HFFc6 (cell line): ENCODE measurements around the gene CNTNAP3B. TPM values are rescaled to one million over a fixed set of nuclear protein-coding genes. Genes with fewer than 3 reads are reported as not detected.
"Not testable (repeated sequence)": the region's sequence is repeated elsewhere in the genome, so short reads cannot be mapped to it uniquely, and the experiment has no call there.

Experiments
- DNase-seq: peaks from one replicate; pipeline ENCODE4 v3.0.0-alpha.2; 2018
- H3K27ac Mint-ChIP-seq: 2 replicates; pipeline ENCODE4 v1.8.0; 2020; ENCODE audit warnings: mild to moderate bottlenecking, mixed read lengths
- H3K27me3 Mint-ChIP-seq: 2 replicates; pipeline ENCODE4 v1.8.0; 2021; ENCODE audit warnings: mild to moderate bottlenecking, moderate library complexity, mixed read lengths; ENCODE audit not compliant: insufficient read depth
- H3K36me3 Mint-ChIP-seq: 2 replicates; pipeline ENCODE4 v1.8.0; 2021; ENCODE audit warnings: low read depth, mixed read lengths
- H3K4me1 Mint-ChIP-seq: 2 replicates; pipeline ENCODE4 v1.8.0; 2020; ENCODE audit warnings: low read depth, mixed read lengths
- H3K4me3 Mint-ChIP-seq: 2 replicates; pipeline ENCODE4 v1.8.0; 2020; ENCODE audit warnings: mild to moderate bottlenecking, moderate library complexity, mixed read lengths
- H3K9me3 Mint-ChIP-seq: 2 replicates; pipeline ENCODE4 v1.8.0; 2020; ENCODE audit warnings: mild to moderate bottlenecking, mixed read lengths
- long read RNA-seq: library from polyadenylated mRNA; unstranded; transcript quantifications from one replicate; pipeline ENCODE4 v2.0.0, GENCODE V29; 2019
- total RNA-seq, 6 experiments: library from RNA; stranded (reverse); fragmentation: NEBNext Ultra II Directional; extraction: Animal tissue kit (Norgen Biotek cat#: 25700); gene quantifications; 2 replicates in 1 of 6; 3 replicates in 5 of 6; pipeline ENCODE4 v1.2.3, GENCODE V29; 2021

CNTNAP3B gene
- not detected for total RNA-seq
- long read RNA-seq: 0 reads

- not testable (repeated sequence) for DNase-seq, H3K4me1 Mint-ChIP-seq, H3K4me3 Mint-ChIP-seq, H3K27me3 Mint-ChIP-seq, H3K9me3 Mint-ChIP-seq, H3K27ac Mint-ChIP-seq, H3K36me3 Mint-ChIP-seq
These were observed at the start of gene CNTNAP3B for GRCh38 chr9:42129073-42129729. TSS of gene CNTNAP3B (minus strand) at chr9:42129426. CDS start at chr9:42129094, 332 bp downstream.

DNA sequence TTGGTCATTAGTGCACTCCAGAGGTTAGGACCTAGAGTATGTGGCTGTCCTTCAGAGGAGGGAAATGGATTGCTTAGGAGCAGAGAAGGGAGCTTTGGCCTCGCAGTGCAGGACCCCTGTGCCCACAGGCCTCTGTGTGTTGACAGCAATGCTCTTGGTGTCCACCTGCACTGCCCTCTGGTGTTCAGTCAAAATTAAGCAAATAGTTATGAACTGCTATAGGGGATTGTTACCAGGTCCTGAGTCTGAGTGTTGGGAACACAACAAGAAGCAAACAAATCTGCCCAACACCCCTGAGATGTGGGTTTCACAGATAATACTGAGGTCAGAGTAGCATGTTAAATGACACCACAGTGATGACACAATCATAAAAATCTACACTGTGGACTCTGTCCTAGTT, 31.1 kb upstream of the CNTNAP3B start:
- not testable (repeated sequence) for H3K27me3 Mint-ChIP-seq, H3K36me3 Mint-ChIP-seq, H3K9me3 Mint-ChIP-seq, H3K4me1 Mint-ChIP-seq, DNase-seq, H3K27ac Mint-ChIP-seq, H3K4me3 Mint-ChIP-seq

DNA sequence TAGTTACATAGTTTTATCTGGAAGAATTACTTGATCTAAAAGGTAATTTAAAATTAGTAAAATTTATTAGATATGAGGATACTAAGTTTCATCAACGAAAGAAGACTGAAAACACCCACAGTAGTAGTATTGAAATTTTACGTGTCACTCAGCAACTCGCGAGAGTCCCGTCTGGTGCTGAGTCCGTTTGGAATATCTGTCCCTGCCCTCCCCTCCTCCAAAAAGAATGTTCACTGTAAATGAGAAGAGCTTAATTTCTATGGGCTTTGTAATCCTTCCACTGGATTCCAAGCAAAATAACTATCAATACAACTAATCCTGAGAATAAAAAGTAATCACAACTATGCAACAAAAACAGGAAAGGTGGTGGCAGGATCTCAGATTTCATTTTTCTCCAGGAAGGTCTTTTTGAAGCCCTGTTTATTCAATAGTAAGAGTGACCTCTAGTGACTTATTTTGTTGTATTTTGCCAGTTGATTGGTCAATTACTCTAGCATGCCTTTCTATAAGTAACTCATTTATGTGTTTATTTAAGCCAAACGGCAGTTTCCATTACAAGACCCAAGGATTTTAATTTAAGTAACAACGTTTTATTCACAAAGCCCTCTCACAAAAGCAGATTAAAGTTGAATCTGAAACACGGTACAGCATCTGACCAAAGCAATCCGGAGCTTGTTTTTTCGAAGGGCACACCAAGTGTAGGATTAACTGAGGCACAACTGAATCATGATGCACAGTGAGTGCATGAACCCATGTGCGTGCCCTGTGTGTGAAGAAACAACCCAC, 2.0 kb downstream of the CNTNAP3B start:
- H3K4me1 Mint-ChIP-seq, H3K27ac Mint-ChIP-seq: not testable (repeated sequence)

DNA sequence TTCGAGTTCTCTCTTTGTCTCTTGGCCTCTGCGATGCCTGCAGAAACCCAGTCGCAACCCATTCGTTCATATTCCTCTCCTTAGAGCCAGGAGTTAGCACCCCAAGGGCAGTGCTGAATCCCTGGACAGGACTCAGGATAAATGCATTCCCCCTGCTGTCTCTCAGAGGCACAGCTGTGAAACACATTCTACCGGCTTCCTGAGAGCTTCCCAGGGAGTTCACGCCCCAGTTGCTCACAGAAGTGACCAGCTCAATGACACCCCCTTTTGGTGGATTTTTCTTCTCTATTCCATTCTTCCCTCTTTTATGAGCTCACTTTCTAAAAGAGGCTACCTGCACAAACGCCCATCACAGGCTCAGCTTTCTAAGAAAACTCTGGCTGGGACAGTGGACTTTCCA, 8.2 kb downstream of the CNTNAP3B start:
- H3K4me3 Mint-ChIP-seq, H3K36me3 Mint-ChIP-seq, H3K9me3 Mint-ChIP-seq, H3K4me1 Mint-ChIP-seq, H3K27ac Mint-ChIP-seq, DNase-seq, H3K27me3 Mint-ChIP-seq: not testable (repeated sequence)

More for the DNA sequence above, 2.0 kb downstream of the CNTNAP3B start:
- DNase-seq, H3K4me3 Mint-ChIP-seq, H3K27me3 Mint-ChIP-seq, H3K9me3 Mint-ChIP-seq, H3K36me3 Mint-ChIP-seq: not testable (repeated sequence)

DNA sequence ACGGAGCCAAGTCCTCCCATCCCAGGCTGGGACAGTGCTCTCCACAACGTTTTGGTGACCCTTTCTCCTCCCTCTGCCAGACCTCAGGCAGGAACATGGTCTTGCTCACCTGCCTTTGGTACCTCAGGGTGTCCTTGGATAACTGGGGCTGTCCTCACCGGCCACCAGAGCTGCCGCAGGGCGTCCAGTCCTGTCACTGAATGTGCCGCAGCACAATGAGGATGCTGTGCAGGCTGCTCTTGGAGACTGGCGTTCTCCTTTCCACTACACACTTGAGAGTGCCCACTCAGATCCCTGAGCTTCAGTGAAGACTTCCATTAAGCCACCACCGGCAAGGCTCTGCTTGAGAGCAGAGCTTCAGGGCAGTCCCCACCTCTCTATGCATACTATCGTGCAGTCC, 33.3 kb downstream of the CNTNAP3B start:
- not testable (repeated sequence) for H3K27me3 Mint-ChIP-seq, H3K9me3 Mint-ChIP-seq, H3K4me1 Mint-ChIP-seq, DNase-seq, H3K4me3 Mint-ChIP-seq, H3K27ac Mint-ChIP-seq, H3K36me3 Mint-ChIP-seq

GRCh38 chr9:42084559-42084952, 44.7 kb downstream of the CNTNAP3B start:
- DNase-seq, H3K27ac Mint-ChIP-seq: not testable (repeated sequence)

GRCh38 chr9:42083877-42084558, 45.2 kb downstream of the CNTNAP3B start:
- not testable (repeated sequence) for H3K36me3 Mint-ChIP-seq, H3K27me3 Mint-ChIP-seq, DNase-seq, H3K4me3 Mint-ChIP-seq, H3K27ac Mint-ChIP-seq, H3K4me1 Mint-ChIP-seq, H3K9me3 Mint-ChIP-seq

More at GRCh38 chr9:42084559-42084952, 44.7 kb downstream of the CNTNAP3B start:
- H3K27me3 Mint-ChIP-seq, H3K9me3 Mint-ChIP-seq, H3K4me3 Mint-ChIP-seq, H3K4me1 Mint-ChIP-seq, H3K36me3 Mint-ChIP-seq: not testable (repeated sequence)

GRCh38 chr9:42080376-42080775, 48.9 kb downstream of the CNTNAP3B start:
- DNase-seq, H3K27ac Mint-ChIP-seq, H3K9me3 Mint-ChIP-seq, H3K4me1 Mint-ChIP-seq, H3K27me3 Mint-ChIP-seq, H3K4me3 Mint-ChIP-seq, H3K36me3 Mint-ChIP-seq: not testable (repeated sequence)

GRCh38 chr9:42074868-42075267, 54.4 kb downstream of the CNTNAP3B start:
- not testable (repeated sequence) for H3K4me3 Mint-ChIP-seq, H3K9me3 Mint-ChIP-seq, H3K4me1 Mint-ChIP-seq, H3K27ac Mint-ChIP-seq, H3K36me3 Mint-ChIP-seq, DNase-seq, H3K27me3 Mint-ChIP-seq

DNA sequence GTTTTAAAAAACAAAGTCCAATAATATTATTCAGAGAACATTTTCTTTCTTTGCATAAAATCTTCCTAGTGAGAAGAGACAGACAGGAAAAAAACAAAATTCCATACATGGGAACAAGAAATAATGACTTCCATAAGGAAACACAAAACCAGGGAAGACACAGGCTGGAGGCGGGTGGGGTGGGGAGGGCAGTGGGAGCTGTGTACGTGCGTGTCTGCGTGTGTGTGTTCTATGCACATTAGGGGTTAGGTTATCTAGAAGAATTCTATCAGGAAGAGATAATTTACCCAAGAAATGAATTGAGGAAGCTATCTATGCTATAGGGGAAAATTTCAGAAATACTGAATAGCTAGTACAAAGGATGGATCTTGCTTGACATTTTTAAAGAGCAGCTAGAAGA, 58.2 kb downstream of the CNTNAP3B start:
- H3K4me3 Mint-ChIP-seq, H3K4me1 Mint-ChIP-seq, H3K9me3 Mint-ChIP-seq, H3K27me3 Mint-ChIP-seq, H3K36me3 Mint-ChIP-seq, DNase-seq, H3K27ac Mint-ChIP-seq: not testable (repeated sequence)

DNA sequence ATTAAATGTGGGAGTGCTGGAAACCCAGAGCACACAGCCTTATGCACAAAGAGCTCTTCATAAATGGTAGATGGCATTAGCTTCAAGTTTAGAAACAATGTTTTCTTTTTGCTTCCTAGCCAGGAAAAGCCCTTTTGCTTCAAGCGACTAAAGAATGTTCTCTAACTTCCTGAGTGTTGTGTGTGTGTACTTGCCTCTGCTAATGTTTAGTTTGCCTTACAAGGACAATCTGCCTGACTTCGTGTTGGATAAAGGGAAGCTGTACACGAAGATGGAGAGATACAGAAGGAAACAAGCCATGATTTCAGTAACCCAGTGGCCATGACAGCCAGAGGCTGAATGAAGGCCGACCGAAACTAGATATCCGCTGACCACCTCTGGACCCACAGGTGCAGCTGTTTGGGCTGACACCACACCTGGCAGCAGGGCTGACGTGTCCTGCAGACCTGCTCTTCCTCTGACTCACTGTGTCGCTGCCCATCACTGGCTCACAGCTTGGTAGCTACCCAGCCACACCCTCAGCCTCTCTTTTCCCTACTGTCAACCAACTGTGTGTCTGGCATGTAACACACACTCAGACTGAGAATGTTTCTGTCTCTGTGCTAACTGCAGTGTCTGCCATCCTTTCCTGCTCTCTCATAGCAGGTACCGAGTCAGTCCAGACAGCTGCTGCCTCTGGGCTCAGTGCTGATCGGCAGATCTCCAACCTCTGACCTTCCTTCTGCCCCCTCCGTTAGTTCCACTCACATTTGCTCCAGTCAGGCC, 59.0 kb downstream of the CNTNAP3B start:
- not testable (repeated sequence) for H3K4me3 Mint-ChIP-seq, DNase-seq, H3K9me3 Mint-ChIP-seq, H3K27me3 Mint-ChIP-seq, H3K27ac Mint-ChIP-seq, H3K4me1 Mint-ChIP-seq, H3K36me3 Mint-ChIP-seq

DNA sequence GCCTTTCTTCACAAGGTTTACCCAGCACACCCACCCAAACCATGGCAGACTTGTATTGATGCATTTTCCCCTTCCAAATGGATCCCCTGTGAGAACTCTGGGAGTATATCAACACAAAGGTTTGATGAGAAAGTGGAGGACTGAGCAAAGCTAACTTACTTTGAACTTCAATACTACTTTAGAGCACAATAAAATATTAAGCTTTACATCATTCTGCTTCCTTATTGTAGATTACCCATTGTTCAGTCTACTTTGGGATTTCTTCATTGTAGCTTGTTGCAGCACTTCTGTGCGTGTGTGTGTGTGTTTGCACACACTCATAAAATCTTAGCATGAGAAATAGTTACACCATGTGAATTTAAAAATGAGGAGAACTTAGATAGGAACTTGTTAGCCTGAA, 75.4 kb downstream of the CNTNAP3B start:
- not testable (repeated sequence) for DNase-seq, H3K4me3 Mint-ChIP-seq

GRCh38 chr9:42050701-42051100, 78.5 kb downstream of the CNTNAP3B start:
- not testable (repeated sequence) for H3K36me3 Mint-ChIP-seq, H3K9me3 Mint-ChIP-seq, H3K27ac Mint-ChIP-seq, H3K4me3 Mint-ChIP-seq, H3K27me3 Mint-ChIP-seq, H3K4me1 Mint-ChIP-seq, DNase-seq

More for the DNA sequence above, 75.4 kb downstream of the CNTNAP3B start:
- not testable (repeated sequence) for H3K36me3 Mint-ChIP-seq, H3K27ac Mint-ChIP-seq, H3K9me3 Mint-ChIP-seq, H3K27me3 Mint-ChIP-seq, H3K4me1 Mint-ChIP-seq
